Measurements from ENCODE around the gene SDS.

Gene SDS

GRCh38 chr12:113399490-113399889, 4.2 kb downstream of the SDS start:
- DNase-seq (ENCODE audit: low spot score), result no peak

- DNase-seq (ENCODE audit: low spot score), result no peak
Measured at GRCh38 chr12:113398346-113399290, 5.1 kb downstream of the SDS start.

GRCh38 chr12:113397497-113398197, 6.0 kb downstream of the SDS start:
- no peak for DNase-seq (ENCODE audit: low spot score)

- no peak for DNase-seq (ENCODE audit: low spot score)
Measured at GRCh38 chr12:113396828-113397496, 6.7 kb downstream of the SDS start.

- no peak for DNase-seq (ENCODE audit: low spot score)
Measured at GRCh38 chr12:113396200-113396599, 7.5 kb downstream of the SDS start.

GRCh38 chr12:113395119-113395518, 8.6 kb downstream of the SDS start:
- DNase-seq (ENCODE audit: low spot score), result no peak

GRCh38 chr12:113393749-113394148, 9.9 kb downstream of the SDS start:
- DNase-seq (ENCODE audit: low spot score), result no peak

GRCh38 chr12:113392988-113393579, 10.6 kb downstream of the SDS start:
- DNase-seq (ENCODE audit: low spot score), result peak; percentile 80

- no peak for DNase-seq (ENCODE audit: low spot score)
Measured at GRCh38 chr12:113392520-113392919, 11.2 kb downstream of the SDS start.

- DNase-seq (ENCODE audit: low spot score), result no peak
Measured at GRCh38 chr12:113391650-113392337, 11.9 kb downstream of the SDS start.

- no peak for DNase-seq (ENCODE audit: low spot score)
Measured at GRCh38 chr12:113391145-113391544, 12.5 kb downstream of the SDS start.

GRCh38 chr12:113390064-113391043, 13.3 kb downstream of the SDS start:
- no peak for DNase-seq (ENCODE audit: low spot score)

- DNase-seq (ENCODE audit: low spot score), result no peak
Measured at GRCh38 chr12:113388351-113388750, 15.3 kb downstream of the SDS start.

GRCh38 chr12:113387631-113388030, 16.1 kb downstream of the SDS start:
- DNase-seq (ENCODE audit: low spot score), result no peak

GRCh38 chr12:113386866-113387566, 16.7 kb downstream of the SDS start:
- DNase-seq (ENCODE audit: low spot score), result no peak

- DNase-seq (ENCODE audit: low spot score), result no peak
Measured at GRCh38 chr12:113385282-113385882, 18.3 kb downstream of the SDS start.

GRCh38 chr12:113384778-113385177, 18.9 kb downstream of the SDS start:
- DNase-seq (ENCODE audit: low spot score), result no peak

- no peak for DNase-seq (ENCODE audit: low spot score)
Measured at GRCh38 chr12:113382206-113382605, 21.5 kb downstream of the SDS start.

GRCh38 chr12:113381220-113381619, 22.5 kb downstream of the SDS start:
- no peak for DNase-seq (ENCODE audit: low spot score)
